ENCODE data around the gene MYH14.
"Not testable (repeated sequence)": the region's sequence is repeated elsewhere in the genome, so short reads cannot be mapped to it uniquely, and the experiment has no call there.

The MYH14 gene

GRCh38 chr19:50332244-50333038 lies 129.0 kb downstream of the MYH14 start:
- no peak for DNase-seq
- TF ChIP-seq GATA1 (IDR thresholded peaks at IDR 0.05; ENCODE audit: low read depth, low read length) (no peak), POLR2A (IDR thresholded peaks at IDR 0.05; ENCODE audit: low read length) (no peak)

DNA sequence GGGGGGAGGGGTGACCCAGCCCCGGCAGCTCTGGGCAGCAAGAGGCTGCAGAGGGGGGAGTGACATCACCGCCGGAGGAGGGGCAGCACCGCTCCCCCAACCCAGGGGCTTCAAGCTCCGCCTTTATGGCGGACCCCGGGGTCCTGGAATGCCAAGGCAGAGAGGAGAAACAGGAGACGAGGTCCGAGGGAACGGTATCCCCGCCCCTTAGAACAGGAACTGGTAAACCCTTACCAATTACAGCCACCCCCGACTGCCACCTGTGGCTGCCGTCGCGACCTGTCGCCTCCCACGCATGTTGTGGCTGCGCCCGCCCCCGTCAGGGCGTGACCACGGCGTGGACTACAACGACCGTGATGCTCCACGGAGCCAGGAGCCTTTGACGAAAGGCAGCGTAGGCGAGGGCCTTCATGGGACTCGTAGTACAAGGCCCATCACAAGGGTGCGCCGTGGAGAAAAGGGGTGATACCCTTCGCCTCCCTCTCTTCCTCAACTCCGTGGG lies 129.9 kb downstream of the MYH14 start:
- peak; percentile 81 to 90 for DNase-seq
- TF ChIP-seq POLR2A (IDR thresholded peaks at IDR 0.05; ENCODE audit: low read length) (no peak), GATA1 (IDR thresholded peaks at IDR 0.05; ENCODE audit: low read depth, low read length) (no peak)

DNA sequence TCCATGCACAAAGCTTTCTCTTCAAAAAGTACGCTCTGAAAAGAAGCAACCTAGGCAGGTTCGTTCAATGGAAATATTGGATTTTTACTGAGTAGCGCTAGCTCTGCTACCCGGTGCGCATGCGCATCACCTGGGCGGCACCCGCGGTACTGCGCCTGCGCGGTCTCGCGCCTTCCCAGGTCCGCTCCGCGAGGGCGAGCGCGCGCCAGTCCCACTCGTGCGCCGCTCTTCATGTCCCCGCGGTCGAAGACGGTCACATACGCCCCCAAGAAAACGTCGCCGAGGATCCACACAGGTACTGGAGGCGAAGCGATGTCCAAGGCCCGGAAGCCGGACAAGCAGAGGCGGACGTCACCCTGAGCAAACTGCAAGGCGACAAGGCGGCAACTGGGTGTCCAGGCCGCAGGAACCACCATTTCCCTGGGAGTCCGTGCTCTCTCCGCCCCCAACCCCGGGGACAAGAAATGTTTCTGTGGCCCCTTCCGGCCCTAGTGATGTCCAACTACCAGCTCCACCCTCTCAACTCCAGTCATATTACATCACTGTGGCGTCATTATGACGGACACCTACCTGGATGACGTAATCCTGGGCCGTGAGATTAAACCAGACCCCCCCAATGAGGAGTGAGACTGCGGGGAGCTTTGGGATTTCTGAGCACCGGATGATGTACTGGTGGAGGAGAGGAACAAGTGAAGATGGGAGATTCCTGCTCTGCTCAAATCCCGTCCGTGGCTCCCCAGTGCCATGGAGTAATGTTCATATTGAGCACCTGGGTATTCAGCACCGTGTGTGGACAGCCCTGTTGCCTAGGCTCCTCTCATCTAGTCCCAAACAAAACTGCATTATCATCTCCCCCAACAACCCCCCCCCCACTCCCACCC lies 130.6 kb downstream of the MYH14 start:
- TF ChIP-seq POLR2A (IDR thresholded peaks at IDR 0.05; ENCODE audit: low read length) = peak; percentile 21
- no peak for TF ChIP-seq GATA1 (IDR thresholded peaks at IDR 0.05; ENCODE audit: low read depth, low read length)
- DNase-seq = peak; percentile 80 to 90

GRCh38 chr19:50334741-50335421 lies 131.5 kb downstream of the MYH14 start:
- TF ChIP-seq GATA1 (IDR thresholded peaks at IDR 0.05; ENCODE audit: low read depth, low read length) (no peak), POLR2A (IDR thresholded peaks at IDR 0.05; ENCODE audit: low read length) (no peak)
- no peak for DNase-seq

- not testable (repeated sequence) for DNase-seq
Observed at GRCh38 chr19:50337031-50337430, 133.6 kb downstream of the MYH14 start.

DNA sequence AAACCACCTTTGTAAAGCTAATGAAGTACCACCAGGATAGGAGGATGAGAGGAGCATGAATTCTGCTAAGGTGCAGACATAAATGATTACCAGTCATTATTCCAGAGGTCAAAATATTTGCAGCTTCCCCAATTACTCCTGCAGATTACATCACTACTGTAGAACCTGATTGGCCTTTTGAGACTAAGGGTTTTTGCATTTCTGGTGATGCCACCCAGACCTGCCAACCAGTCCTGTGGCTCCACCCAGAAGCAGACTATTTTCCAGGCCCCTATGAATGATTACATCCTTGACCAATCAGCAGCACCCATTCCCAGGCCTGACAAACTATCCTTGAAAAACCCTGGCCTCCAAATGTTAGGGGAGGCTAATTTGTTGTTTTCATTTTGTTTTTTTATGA lies 136.9 kb downstream of the MYH14 start:
- TF ChIP-seq POLR2A (IDR thresholded peaks at IDR 0.05; ENCODE audit: low read length) (no peak), GATA1 (IDR thresholded peaks at IDR 0.05; ENCODE audit: low read depth, low read length) (no peak)
- DNase-seq = no peak

DNA sequence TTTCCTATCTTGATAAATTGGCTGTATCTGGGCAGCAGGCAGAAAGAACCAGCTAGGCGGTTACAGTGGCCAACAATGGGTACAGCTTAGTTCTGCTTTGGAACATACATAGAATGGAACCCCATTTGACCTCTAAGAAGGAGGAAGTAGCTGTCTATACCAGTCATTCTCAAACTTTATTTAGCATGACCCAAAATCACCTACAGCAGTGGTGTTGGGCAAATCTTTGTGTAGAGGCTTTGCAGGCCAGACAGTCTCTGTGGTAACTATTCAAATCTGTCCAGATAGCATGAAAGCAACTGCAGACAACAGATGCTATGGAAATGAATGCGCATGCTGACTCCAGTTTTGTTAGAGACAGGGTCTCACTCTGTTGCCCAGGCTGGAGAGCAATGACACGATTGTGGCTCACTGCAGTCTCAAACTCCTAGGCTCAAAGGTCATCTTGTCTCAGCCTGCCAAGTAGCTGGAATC lies 137.7 kb downstream of the MYH14 start:
- no peak for TF ChIP-seq GATA1 (IDR thresholded peaks at IDR 0.05; ENCODE audit: low read depth, low read length)
- no peak for DNase-seq

DNA sequence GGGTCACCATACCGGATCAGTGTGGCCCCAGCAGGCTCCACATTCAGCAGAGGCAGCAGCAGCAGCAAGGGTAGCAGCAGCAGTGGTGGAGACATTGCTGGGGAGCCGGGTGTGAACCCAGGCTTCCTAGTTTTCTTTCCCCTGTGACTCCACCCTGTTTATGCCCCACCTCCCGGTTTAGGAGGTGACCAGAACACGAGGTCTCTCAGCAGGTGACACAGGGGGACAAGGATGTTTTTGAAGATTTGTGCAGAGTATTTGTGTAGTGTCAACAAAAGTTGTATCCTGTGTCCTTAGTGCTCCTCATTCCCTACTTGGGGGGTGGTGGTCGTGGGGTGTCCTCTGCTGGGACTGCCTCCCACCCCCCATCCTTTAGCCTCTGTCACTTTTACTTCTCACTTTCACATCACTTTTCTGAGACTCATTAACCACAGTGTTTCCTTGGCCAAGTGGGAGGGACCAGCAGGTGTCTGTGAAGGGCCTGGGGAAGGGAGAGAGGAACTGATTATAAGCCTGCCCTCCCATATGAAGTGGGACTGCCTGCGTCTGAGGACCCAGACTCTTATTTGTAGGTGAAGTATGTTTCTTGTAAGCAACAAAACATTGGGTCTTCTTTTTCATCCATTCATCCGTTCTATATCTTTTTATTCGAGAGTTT lies 141.4 kb downstream of the MYH14 start:
- TF ChIP-seq GATA1 (IDR thresholded peaks at IDR 0.05; ENCODE audit: low read depth, low read length) = no peak
- no peak for TF ChIP-seq POLR2A (IDR thresholded peaks at IDR 0.05; ENCODE audit: low read length)
- no peak for DNase-seq

DNA sequence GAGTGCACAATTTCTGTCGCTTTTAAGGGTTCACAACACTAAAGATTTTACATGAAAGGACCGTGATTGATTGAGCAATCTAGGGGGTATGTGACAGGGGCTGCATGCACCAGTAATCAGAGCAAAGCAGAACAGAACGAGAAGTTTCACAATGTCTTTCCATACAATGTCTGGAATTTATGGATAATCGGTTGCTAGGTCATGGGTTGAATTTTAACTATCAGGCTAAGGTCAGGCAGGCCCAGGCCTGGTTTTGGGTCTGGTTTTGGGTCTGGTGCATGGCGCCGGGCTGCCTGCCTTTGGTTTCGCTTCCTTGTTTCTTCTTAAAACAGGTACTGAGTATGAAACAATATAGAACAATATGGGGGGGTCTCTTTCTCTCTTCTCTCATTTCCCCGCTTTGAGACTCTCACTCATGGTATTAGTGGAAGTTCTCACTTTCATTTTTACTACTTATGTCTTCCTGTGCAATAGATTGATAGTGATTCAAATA lies 143.7 kb downstream of the MYH14 start:
- DNase-seq = not testable (repeated sequence)

DNA sequence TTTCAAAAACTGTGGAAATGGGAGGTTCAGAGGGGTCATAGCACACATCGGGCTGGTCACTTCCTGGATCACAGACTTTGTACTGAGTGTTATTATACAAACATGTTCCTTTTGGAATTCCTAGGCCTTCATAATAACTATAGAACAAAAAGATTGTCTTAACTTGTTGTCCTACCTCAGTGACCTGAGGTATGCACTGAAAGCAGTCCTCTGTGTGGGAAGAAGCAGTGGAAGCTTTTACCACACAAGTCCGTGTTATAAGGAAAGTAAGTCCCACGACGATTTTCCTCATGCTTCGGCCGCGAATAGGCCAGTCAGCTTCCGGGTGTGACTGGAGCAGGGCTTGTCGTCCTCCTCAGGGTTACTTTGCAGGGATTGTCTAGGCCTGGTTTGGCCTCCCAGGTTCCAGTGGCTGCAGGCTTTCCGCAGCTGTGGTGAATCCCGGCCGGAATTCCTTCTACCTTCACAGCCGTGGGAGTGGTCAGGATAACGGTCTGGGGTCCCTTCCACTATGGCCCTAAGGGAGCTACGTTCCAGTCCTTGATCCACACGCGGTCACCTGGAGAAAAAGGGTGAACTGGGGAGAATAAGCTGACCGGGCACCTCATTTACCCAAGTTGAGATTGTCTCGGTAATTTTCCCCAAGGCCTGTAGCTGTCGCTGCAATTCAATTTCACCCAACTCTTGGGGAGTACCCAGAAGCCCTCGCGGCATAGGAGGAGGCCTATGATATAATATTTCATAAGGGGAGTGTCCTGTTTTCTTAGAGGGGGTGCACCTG lies 146.0 kb downstream of the MYH14 start:
- no peak for DNase-seq
- TF ChIP-seq POLR2A (IDR thresholded peaks at IDR 0.05; ENCODE audit: low read length) (no peak), GATA1 (IDR thresholded peaks at IDR 0.05; ENCODE audit: low read depth, low read length) (no peak)

DNA sequence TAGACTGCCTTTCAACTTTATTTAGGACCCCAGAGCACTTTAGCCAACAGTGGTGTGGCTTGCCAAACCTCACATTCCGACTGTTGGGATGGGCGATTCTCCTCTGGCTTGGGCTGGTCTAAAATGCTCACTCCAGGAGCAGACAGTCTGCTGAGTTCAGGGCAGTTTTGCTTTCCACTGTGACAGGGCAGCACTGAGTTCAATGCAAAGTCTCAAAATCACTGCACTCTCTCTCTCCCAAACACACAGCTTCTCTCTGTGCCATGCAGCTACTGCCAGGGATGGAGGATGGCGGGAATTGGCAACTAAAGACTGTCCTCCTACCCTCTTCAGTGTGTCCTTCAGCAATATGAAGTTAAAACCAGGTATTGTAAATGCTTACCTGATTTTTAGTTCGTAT lies 148.8 kb downstream of the MYH14 start:
- TF ChIP-seq GATA1 (IDR thresholded peaks at IDR 0.05; ENCODE audit: low read depth, low read length) (no peak), POLR2A (IDR thresholded peaks at IDR 0.05; ENCODE audit: low read length) (no peak)

DNA sequence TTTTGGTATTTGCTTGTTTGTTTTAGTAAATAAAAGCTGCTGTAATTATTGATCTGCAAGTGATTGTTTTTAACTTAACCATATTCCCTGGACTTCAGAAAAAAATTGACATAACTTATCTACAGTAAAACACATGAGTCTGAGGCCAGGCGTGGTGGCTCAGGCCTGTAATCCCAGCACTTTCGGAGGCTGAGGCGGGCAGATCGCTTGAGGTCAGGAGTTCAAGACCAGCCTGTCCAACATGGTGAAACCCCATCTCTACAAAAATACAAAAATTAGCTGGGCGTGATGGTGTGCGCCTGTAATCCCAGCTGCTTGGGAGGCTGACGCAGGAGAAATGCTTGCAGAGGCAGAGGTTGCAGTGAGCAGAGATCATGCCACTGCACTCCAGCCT lies 150.1 kb downstream of the MYH14 start:
- not testable (repeated sequence) for DNase-seq

More for the DNA sequence above, 148.8 kb downstream of the MYH14 start:
- no peak for DNase-seq

DNA sequence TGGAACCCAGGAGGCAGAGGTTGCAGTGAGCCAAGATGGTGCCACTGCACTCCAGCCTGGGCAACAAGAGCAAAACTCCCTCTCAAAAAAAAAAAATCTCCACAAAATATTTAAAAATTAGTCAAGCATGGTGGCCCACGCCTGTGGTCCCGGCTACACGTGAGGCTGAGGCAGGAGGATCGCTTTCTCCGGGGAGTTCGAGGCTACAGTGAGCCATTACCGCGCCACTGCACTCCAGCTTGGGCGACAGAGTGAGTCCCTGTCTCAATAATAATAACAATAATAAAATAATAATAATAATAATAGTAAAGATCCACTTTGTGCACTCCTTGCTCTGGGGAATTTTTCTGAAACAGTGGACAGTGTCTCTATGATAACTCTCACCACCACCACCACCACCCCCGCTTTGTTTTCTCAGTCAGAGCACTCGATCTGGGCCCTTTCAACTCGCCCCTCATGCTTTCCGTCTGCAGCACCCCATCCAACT lies 153.3 kb downstream of the MYH14 start:
- DNase-seq = no peak
- no peak for TF ChIP-seq GATA1 (IDR thresholded peaks at IDR 0.05; ENCODE audit: low read depth, low read length)
- no peak for TF ChIP-seq POLR2A (IDR thresholded peaks at IDR 0.05; ENCODE audit: low read length)
